GM18873 (cell line): ENCODE results near the gene C4A.
"Not testable (repeated sequence)": the region's sequence is repeated elsewhere in the genome, so short reads cannot be mapped to it uniquely, and the experiment has no call there.

Experiments used
- ATAC-seq: cut with Tn5 transposase; IDR thresholded peaks from one replicate; pipeline ENCODE4 v1.9.1; 2021; ENCODE audit warnings: mild to moderate bottlenecking, moderate library complexity, moderate number of reproducible peaks; ENCODE audit not compliant: unreplicated experiment, low FRiP score

Gene C4A

GRCh38 chr6:32047539-32047854 lies 65.6 kb downstream of the C4A start:
- ATAC-seq = no peak

DNA sequence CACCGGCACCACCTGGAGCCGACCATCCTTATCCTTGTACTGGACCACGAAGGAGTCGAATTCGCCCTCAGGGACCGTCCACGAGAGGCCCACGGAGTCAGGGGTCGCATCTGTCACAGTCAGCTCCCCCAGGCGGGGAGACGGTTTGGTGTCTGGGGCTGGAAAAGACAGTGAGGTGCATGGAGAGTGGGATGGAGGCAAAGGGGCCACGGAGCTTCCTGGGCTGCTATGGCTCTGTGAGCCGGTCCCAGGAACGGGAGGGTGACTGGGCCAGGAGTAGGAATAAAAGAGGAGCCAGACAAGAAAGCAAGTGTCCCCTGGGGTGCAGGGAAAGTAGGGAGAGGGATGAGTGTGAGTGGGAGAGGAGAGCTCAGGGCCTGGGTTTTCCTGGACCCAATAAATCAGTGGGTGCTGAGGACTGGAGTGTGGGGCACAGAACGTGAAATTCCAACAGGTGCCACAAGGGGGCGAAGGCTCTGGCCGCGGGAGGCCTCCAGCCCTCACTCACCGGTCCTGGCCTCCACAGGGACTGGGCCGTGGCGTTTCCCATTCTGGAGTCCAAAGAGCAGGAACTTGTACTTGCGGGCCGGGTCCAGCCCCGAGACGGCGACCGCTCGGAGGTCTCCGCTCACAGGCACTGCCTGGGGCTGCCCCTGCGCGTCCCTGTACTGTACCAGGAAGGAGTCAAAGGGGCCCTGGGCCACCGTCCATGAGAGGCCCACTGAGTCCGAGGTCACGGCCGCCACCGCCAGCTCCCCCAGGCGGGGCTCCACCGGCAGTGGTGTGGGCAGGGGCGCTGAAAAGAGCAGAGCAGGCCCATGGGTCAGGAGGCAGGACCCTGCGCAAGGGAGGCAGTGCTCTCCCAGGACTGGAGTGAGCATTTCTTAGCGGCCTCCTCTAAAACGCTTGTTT lies 66.3 kb downstream of the C4A start:
- no peak for ATAC-seq

GRCh38 chr6:32049149-32049548 lies 67.3 kb downstream of the C4A start:
- not testable (repeated sequence) for ATAC-seq

GRCh38 chr6:32049736-32050135 lies 67.9 kb downstream of the C4A start:
- ATAC-seq = not testable (repeated sequence)

GRCh38 chr6:32050562-32050961 lies 68.7 kb downstream of the C4A start:
- ATAC-seq = no peak
